Smooth muscle cell (in vitro differentiated cells): ENCODE data around the gene PDSS2. TPM values are rescaled to one million over a fixed set of nuclear protein-coding genes. Genes with fewer than 3 reads are reported as not detected.
A peak's percentile ranks its signal among the peaks of the same experiment; 100 is the strongest.

Experiments
- DNase-seq: peaks from one replicate; lab custom pipeline; 2025; ENCODE audit not compliant: unreplicated experiment; lab: John Stamatoyannopoulos, UW
- H2AFZ ChIP-seq: fragments of 200-600 bp; sonication (generic); 2 replicates; pipeline ENCODE4 v1.6.0; 2016; ENCODE audit warnings: antibody characterized with exemption, low read depth, mild to moderate bottlenecking
- H3F3A ChIP-seq: fragments of 200-600 bp; sonication (generic); 2 replicates; pipeline ENCODE4 v1.6.0; 2017; ENCODE audit warnings: antibody characterized with exemption, low read depth
- H3K27ac ChIP-seq: fragments of 200-600 bp; sonication (generic); 2 replicates; pipeline ENCODE4 v1.5.1; 2016; ENCODE audit warnings: low read depth, mild to moderate bottlenecking
- H3K27me3 ChIP-seq: fragments of 200-600 bp; sonication (generic); 2 replicates; pipeline ENCODE4 v1.6.1; 2016; ENCODE audit warnings: low read depth, mild to moderate bottlenecking
- H3K36me3 ChIP-seq: fragments of 200-600 bp; sonication (generic); 2 replicates; pipeline ENCODE4 v1.5.1; 2016; ENCODE audit warnings: low read depth
- H3K4me1 ChIP-seq: fragments of 200-600 bp; sonication (generic); 2 replicates; pipeline ENCODE4 v1.5.1; 2016; ENCODE audit warnings: low read depth
- H3K4me2 ChIP-seq: fragments of 200-600 bp; sonication (generic); 2 replicates; pipeline ENCODE4 v1.6.0; 2016; ENCODE audit warnings: mild to moderate bottlenecking
- H3K4me3 ChIP-seq: fragments of 200-600 bp; sonication (generic); 2 replicates; pipeline ENCODE4 v1.5.1; 2016; ENCODE audit warnings: mild to moderate bottlenecking
- H3K79me2 ChIP-seq: fragments of 200-600 bp; sonication (generic); 2 replicates; pipeline ENCODE4 v1.6.0; 2016; ENCODE audit warnings: low read depth, mild to moderate bottlenecking
- H3K9ac ChIP-seq: fragments of 200-600 bp; sonication (generic); 2 replicates; pipeline ENCODE4 v1.6.0; 2016; ENCODE audit warnings: low read depth
- H3K9me3 ChIP-seq: fragments of 200-600 bp; sonication (generic); replicated peaks from 2 replicates; pipeline ENCODE4 v1.5.1; 2016; ENCODE audit warnings: low read depth
- H4K20me1 ChIP-seq: fragments of 200-600 bp; sonication (generic); 2 replicates; pipeline ENCODE4 v1.6.0; 2016; ENCODE audit warnings: low read depth
- CTCF ChIP-seq: fragments of 200-600 bp; sonication (generic); IDR thresholded peaks from 2 replicates; pipeline ENCODE4 v1.5.1; 2017; ENCODE audit warnings: borderline replicate concordance, mild to moderate bottlenecking, antibody characterized with exemption; ENCODE audit not compliant: insufficient read depth, poor library complexity, severe bottlenecking
- WGBS: methylation state at CpG from one replicate; pipeline ENCODE4 v1.1.7; 2016; ENCODE audit warnings: low lambda C conversion rate; 5-methylcytosine and 5-hydroxymethylcytosine counted together
- polyA plus RNA-seq: library from polyadenylated mRNA; unstranded; fragments of >200 nt; fragmentation: Nextera tagmentation; extraction: Ambion mirVana; gene quantifications from 2 replicates; pipeline ENCODE4 v1.2.1, GENCODE V29; 2016
- total RNA-seq: library from RNA; depleted of rRNA; stranded (reverse); fragments of >200 nt; gene quantifications from 2 replicates; pipeline ENCODE4 v1.2.3, GENCODE V29; 2014

The PDSS2 gene
- total and polyA plus RNA-seq, 2 experiments from 2014 or later, result 12.8 to 15.5 TPM

GRCh38 chr6:107246249-107246971, 213.0 kb downstream of the PDSS2 start:
- Histone ChIP-seq H3K4me2 (no peak overlapping the region), H3K27ac (no peak overlapping the region), H3F3A (no peaks in the 10 kb centered on the region), H4K20me1 (no peaks in the 10 kb centered on the region), H3K4me3 (peak overlapping the region; percentile 1), H2AFZ (no peak overlapping the region), H3K36me3 (no peaks in the 10 kb centered on the region), H3K4me1 (no peaks in the 10 kb centered on the region), H3K9me3 (no peaks in the 10 kb centered on the region), H3K9ac (no peak overlapping the region), H3K27me3 (no peaks in the 10 kb centered on the region), H3K79me2 (no peaks in the 10 kb centered on the region)
- 97% methylated on average over 3 of the region's 3 CpGs for WGBS
- TF ChIP-seq CTCF, result no peak
- no peak for DNase-seq

GRCh38 chr6:107244742-107245480, 214.5 kb downstream of the PDSS2 start:
- DNase-seq, result no peak
- no peaks in the 10 kb centered on the region for H3K36me3 ChIP-seq
- no peaks in the 10 kb centered on the region for H3K27me3 ChIP-seq
- H3K27ac ChIP-seq, result no peak overlapping the region
- no peaks in the 10 kb centered on the region for H3K79me2 ChIP-seq
- H3F3A ChIP-seq, result no peaks in the 10 kb centered on the region
- H2AFZ ChIP-seq, result no peak overlapping the region
- no peaks in the 10 kb centered on the region for H3K9me3 ChIP-seq
- TF ChIP-seq CTCF, result no peak
- no peak overlapping the region for H3K9ac ChIP-seq
- 90% methylated on average over 4 of the region's 4 CpGs for WGBS
- no peak overlapping the region for H3K4me2 ChIP-seq
- no peaks in the 10 kb centered on the region for H4K20me1 ChIP-seq
- H3K4me3 ChIP-seq, result no peak overlapping the region
- H3K4me1 ChIP-seq, result no peaks in the 10 kb centered on the region

- no peaks in the 10 kb centered on the region for H3K4me1 ChIP-seq
Observed at GRCh38 chr6:107244082-107244741, 215.2 kb downstream of the PDSS2 start.

More at GRCh38 chr6:107244082-107244741, 215.2 kb downstream of the PDSS2 start:
- no peak overlapping the region for H3K4me2 ChIP-seq
- no peak for TF ChIP-seq CTCF
- H3K27ac ChIP-seq, result no peak overlapping the region
- H3K27me3 ChIP-seq, result no peaks in the 10 kb centered on the region
- H3F3A ChIP-seq, result no peaks in the 10 kb centered on the region
- no peak overlapping the region for H2AFZ ChIP-seq
- H3K79me2 ChIP-seq, result no peaks in the 10 kb centered on the region
- no peaks in the 10 kb centered on the region for H3K36me3 ChIP-seq
- 90% methylated on average over 4 of the region's 4 CpGs for WGBS
- no peaks in the 10 kb centered on the region for H3K9me3 ChIP-seq
- H3K9ac ChIP-seq, result no peak overlapping the region
- no peaks in the 10 kb centered on the region for H4K20me1 ChIP-seq
- DNase-seq, result no peak
- no peak overlapping the region for H3K4me3 ChIP-seq
